Measurements from ENCODE around the gene ZNF599.
A peak's percentile ranks its signal among the peaks of the same experiment; 100 is the strongest.
"Not testable (repeated sequence)": the region's sequence is repeated elsewhere in the genome, so short reads cannot be mapped to it uniquely, and the experiment has no call there.

The ZNF599 gene

GRCh38 chr19:34772697-34773554, at the start of gene ZNF599:
Gene ZNF599, minus strand, starts transcription at chr19:34773215. Its CDS starts 374 bp downstream, at chr19:34772841.
- DNase-seq (ENCODE audit: low read depth), result peak; percentile 83

- no peak for DNase-seq (ENCODE audit: low read depth)
Observed at GRCh38 chr19:34818270-34818669, 45.3 kb upstream of the ZNF599 start.

GRCh38 chr19:34816708-34817107, 43.7 kb upstream of the ZNF599 start:
- DNase-seq (ENCODE audit: low read depth), result no peak

- no peak for DNase-seq (ENCODE audit: low read depth)
Observed at GRCh38 chr19:34808566-34808965, 35.6 kb upstream of the ZNF599 start.

GRCh38 chr19:34806976-34807860, 34.2 kb upstream of the ZNF599 start:
- DNase-seq (ENCODE audit: low read depth), result no peak

GRCh38 chr19:34804115-34804514, 31.1 kb upstream of the ZNF599 start:
- DNase-seq (ENCODE audit: low read depth), result no peak

- not testable (repeated sequence) for DNase-seq (ENCODE audit: low read depth)
Observed at GRCh38 chr19:34796953-34797352, 23.9 kb upstream of the ZNF599 start.

GRCh38 chr19:34794066-34794960, 21.3 kb upstream of the ZNF599 start:
- DNase-seq (ENCODE audit: low read depth), result no peak

- DNase-seq (ENCODE audit: low read depth), result no peak
Observed at GRCh38 chr19:34793565-34793964, 20.6 kb upstream of the ZNF599 start.

GRCh38 chr19:34788074-34788473, 15.1 kb upstream of the ZNF599 start:
- no peak for DNase-seq (ENCODE audit: low read depth)

- no peak for DNase-seq (ENCODE audit: low read depth)
Observed at GRCh38 chr19:34787059-34787824, 14.2 kb upstream of the ZNF599 start.

GRCh38 chr19:34786236-34786635, 13.2 kb upstream of the ZNF599 start:
- DNase-seq (ENCODE audit: low read depth), result no peak

- no peak for DNase-seq (ENCODE audit: low read depth)
Observed at GRCh38 chr19:34779652-34780051, 6.6 kb upstream of the ZNF599 start.

- DNase-seq (ENCODE audit: low read depth), result no peak
Observed at GRCh38 chr19:34778342-34778741, 5.3 kb upstream of the ZNF599 start.

GRCh38 chr19:34774857-34775256, 1.8 kb upstream of the ZNF599 start:
- DNase-seq (ENCODE audit: low read depth), result no peak

GRCh38 chr19:34773555-34773864, 495 bp upstream of the ZNF599 start:
- no peak for DNase-seq (ENCODE audit: low read depth)

GRCh38 chr19:34767951-34768350, 5.1 kb downstream of the ZNF599 start:
- DNase-seq (ENCODE audit: low read depth), result no peak

- DNase-seq (ENCODE audit: low read depth), result no peak
Observed at GRCh38 chr19:34766386-34766785, 6.6 kb downstream of the ZNF599 start.

GRCh38 chr19:34759218-34759917, 13.6 kb downstream of the ZNF599 start:
- no peak for DNase-seq (ENCODE audit: low read depth)

- no peak for DNase-seq (ENCODE audit: low read depth)
Observed at GRCh38 chr19:34757441-34757840, 15.6 kb downstream of the ZNF599 start.

Data from stimulated activated CD8-positive, alpha-beta memory T cell treated with anti-CD3 and anti-CD28 coated beads, Interleukin-12 subunit alpha, Interleukin-12 subunit beta, amount 100 ng/mL, for 4 hours (primary cell).